ENCODE data around the gene ZSWIM6.
A peak's percentile ranks its signal among the peaks of the same experiment; 100 is the strongest.

Gene ZSWIM6

GRCh38 chr5:61450493-61451279, 118.6 kb downstream of the ZSWIM6 start:
- peak; percentile 75 for DNase-seq

GRCh38 chr5:61455179-61456006, 123.3 kb downstream of the ZSWIM6 start:
- DNase-seq = no peak

GRCh38 chr5:61460471-61460870, 128.4 kb downstream of the ZSWIM6 start:
- DNase-seq = no peak

GRCh38 chr5:61461417-61461816, 129.4 kb downstream of the ZSWIM6 start:
- DNase-seq = no peak

GRCh38 chr5:61461926-61462325, 129.9 kb downstream of the ZSWIM6 start:
- DNase-seq = no peak

GRCh38 chr5:61463596-61463995, 131.5 kb downstream of the ZSWIM6 start:
- no peak for DNase-seq

GRCh38 chr5:61464512-61464911, 132.5 kb downstream of the ZSWIM6 start:
- no peak for DNase-seq

- DNase-seq = no peak
These were observed 133.0 kb downstream of the ZSWIM6 start for GRCh38 chr5:61465066-61465465.

- no peak for DNase-seq
These were observed 133.4 kb downstream of the ZSWIM6 start for GRCh38 chr5:61465496-61465895.

- no peak for DNase-seq
These were observed 134.0 kb downstream of the ZSWIM6 start for GRCh38 chr5:61466017-61466416.

GRCh38 chr5:61467766-61468482, 135.9 kb downstream of the ZSWIM6 start:
- peak; percentile 49 for DNase-seq

GRCh38 chr5:61468483-61468865, 136.4 kb downstream of the ZSWIM6 start:
- peak; percentile 5 for DNase-seq

- DNase-seq = no peak
These were observed 139.3 kb downstream of the ZSWIM6 start for GRCh38 chr5:61471352-61471751.

GRCh38 chr5:61472172-61472958, 140.3 kb downstream of the ZSWIM6 start:
- DNase-seq = no peak

- DNase-seq = no peak
These were observed 142.7 kb downstream of the ZSWIM6 start for GRCh38 chr5:61474746-61475145.

- DNase-seq = no peak
These were observed 145.7 kb downstream of the ZSWIM6 start for GRCh38 chr5:61477788-61478187.

- DNase-seq = no peak
These were observed 148.0 kb downstream of the ZSWIM6 start for GRCh38 chr5:61479850-61480614.

- DNase-seq = no peak
These were observed 150.9 kb downstream of the ZSWIM6 start for GRCh38 chr5:61482980-61483379.

- no peak for DNase-seq
These were observed 154.4 kb downstream of the ZSWIM6 start for GRCh38 chr5:61486476-61486875.

- no peak for DNase-seq
These were observed 157.5 kb downstream of the ZSWIM6 start for GRCh38 chr5:61489574-61489973.

GRCh38 chr5:61491861-61492260, 159.8 kb downstream of the ZSWIM6 start:
- no peak for DNase-seq

- DNase-seq = no peak
These were observed 161.9 kb downstream of the ZSWIM6 start for GRCh38 chr5:61493973-61494372.
